HG02973 (cell line): Measurements from ENCODE around the gene C1orf50.
"Not testable (repeated sequence)": the region's sequence is repeated elsewhere in the genome, so short reads cannot be mapped to it uniquely, and the experiment has no call there.

ENCODE experiments used
- ATAC-seq: cut with Tn5 transposase; IDR thresholded peaks from one replicate; pipeline ENCODE4 v1.9.1; 2021; ENCODE audit warnings: moderate library complexity; ENCODE audit not compliant: unreplicated experiment

Gene C1orf50

GRCh38 chr1:42797979-42798378 is 30.9 kb downstream of the C1orf50 start:
- ATAC-seq = no peak

GRCh38 chr1:42801832-42802473 is 34.9 kb downstream of the C1orf50 start:
- ATAC-seq = no peak

GRCh38 chr1:42806171-42806570 is 39.1 kb downstream of the C1orf50 start:
- no peak for ATAC-seq

- ATAC-seq = no peak
These were observed 39.5 kb downstream of the C1orf50 start for GRCh38 chr1:42806593-42806992.

- ATAC-seq = no peak
These were observed 40.1 kb downstream of the C1orf50 start for GRCh38 chr1:42807056-42807668.

- ATAC-seq = not testable (repeated sequence)
These were observed 47.8 kb downstream of the C1orf50 start for GRCh38 chr1:42814815-42815214.

- no peak for ATAC-seq
These were observed 49.0 kb downstream of the C1orf50 start for GRCh38 chr1:42815941-42816584.

- ATAC-seq = peak; percentile 75
These were observed 49.8 kb downstream of the C1orf50 start, which contains the start of the genes ERMAP and SVBP for GRCh38 chr1:42816585-42817439. Gene ERMAP, plus strand, starts transcription at chr1:42817122. Its CDS starts 13,327 bp downstream, at chr1:42830449. Gene SVBP, minus strand, starts transcription at chr1:42817397. Its CDS starts 853 bp downstream, at chr1:42816544.

GRCh38 chr1:42817440-42817767 is 50.4 kb downstream of the C1orf50 start:
- ATAC-seq = no peak

- ATAC-seq = no peak
These were observed 50.9 kb downstream of the C1orf50 start for GRCh38 chr1:42817976-42818375.

- ATAC-seq = no peak
These were observed 53.8 kb downstream of the C1orf50 start for GRCh38 chr1:42820813-42821212.

GRCh38 chr1:42821690-42822089 is 54.6 kb downstream of the C1orf50 start:
- ATAC-seq = no peak

- no peak for ATAC-seq
These were observed 55.8 kb downstream of the C1orf50 start for GRCh38 chr1:42822800-42823392.

GRCh38 chr1:42824481-42825035 is 57.5 kb downstream of the C1orf50 start:
- no peak for ATAC-seq

- no peak for ATAC-seq
These were observed 58.2 kb downstream of the C1orf50 start for GRCh38 chr1:42825036-42825851.
